HG02571 (cell line): Measurements from ENCODE around the gene SMTNL1.

Source experiments
- ATAC-seq: cut with Tn5 transposase; IDR thresholded peaks from one replicate; pipeline ENCODE4 v1.9.1; 2021; ENCODE audit warnings: mild to moderate bottlenecking, moderate library complexity; ENCODE audit not compliant: unreplicated experiment

The SMTNL1 gene

GRCh38 chr11:57543593-57543992 lies 6.2 kb downstream of the SMTNL1 start:
- no peak for ATAC-seq

- no peak for ATAC-seq
Measured at GRCh38 chr11:57544566-57544965, 7.2 kb downstream of the SMTNL1 start.

GRCh38 chr11:57545883-57546282 lies 8.5 kb downstream of the SMTNL1 start:
- no peak for ATAC-seq

GRCh38 chr11:57546451-57546850 lies 9.1 kb downstream of the SMTNL1 start:
- ATAC-seq, result no peak

- peak; percentile 69 for ATAC-seq
Measured at GRCh38 chr11:57546869-57547475, 9.6 kb downstream of the SMTNL1 start.

GRCh38 chr11:57547854-57548377 lies 10.5 kb downstream of the SMTNL1 start:
- ATAC-seq, result peak; percentile 68

GRCh38 chr11:57549983-57550382 lies 12.6 kb downstream of the SMTNL1 start:
- ATAC-seq, result no peak

GRCh38 chr11:57551941-57552340 lies 14.5 kb downstream of the SMTNL1 start:
- no peak for ATAC-seq

GRCh38 chr11:57552479-57552878 lies 15.1 kb downstream of the SMTNL1 start:
- no peak for ATAC-seq

- no peak for ATAC-seq
Measured at GRCh38 chr11:57555393-57555792, 18.0 kb downstream of the SMTNL1 start.

- no peak for ATAC-seq
Measured at GRCh38 chr11:57556041-57556440, 18.6 kb downstream of the SMTNL1 start.

- ATAC-seq, result no peak
Measured at GRCh38 chr11:57560146-57560545, 22.8 kb downstream of the SMTNL1 start.

GRCh38 chr11:57562596-57562995 lies 25.2 kb downstream of the SMTNL1 start:
- no peak for ATAC-seq

GRCh38 chr11:57566005-57566904 lies 28.9 kb downstream of the SMTNL1 start:
- peak; percentile 48 for ATAC-seq

GRCh38 chr11:57566905-57567514 lies 29.6 kb downstream of the SMTNL1 start:
- peak; percentile 3 for ATAC-seq

- peak; percentile 70 for ATAC-seq
Measured at GRCh38 chr11:57567515-57568329, 30.3 kb downstream of the SMTNL1 start, which contains the start of gene UBE2L6. UBE2L6 (minus strand) TSS chr11:57567672; CDS start chr11:57567611, 61 bp downstream.

GRCh38 chr11:57568330-57568766 lies 31.0 kb downstream of the SMTNL1 start:
- peak; percentile 1 for ATAC-seq

GRCh38 chr11:57571606-57572005 lies 34.2 kb downstream of the SMTNL1 start:
- ATAC-seq, result no peak

- ATAC-seq, result no peak
Measured at GRCh38 chr11:57574061-57574460, 36.7 kb downstream of the SMTNL1 start.

GRCh38 chr11:57584341-57584740 lies 46.9 kb downstream of the SMTNL1 start:
- no peak for ATAC-seq

- ATAC-seq, result no peak
Measured at GRCh38 chr11:57585301-57585700, 47.9 kb downstream of the SMTNL1 start.
